Measurements from ENCODE around the gene AGMAT. TPM values are rescaled to one million over a fixed set of nuclear protein-coding genes. Genes with fewer than 3 reads are reported as not detected.

The AGMAT gene
- total RNA-seq, 1 donor from 2014 or later, result 0.82 TPM

DNA sequence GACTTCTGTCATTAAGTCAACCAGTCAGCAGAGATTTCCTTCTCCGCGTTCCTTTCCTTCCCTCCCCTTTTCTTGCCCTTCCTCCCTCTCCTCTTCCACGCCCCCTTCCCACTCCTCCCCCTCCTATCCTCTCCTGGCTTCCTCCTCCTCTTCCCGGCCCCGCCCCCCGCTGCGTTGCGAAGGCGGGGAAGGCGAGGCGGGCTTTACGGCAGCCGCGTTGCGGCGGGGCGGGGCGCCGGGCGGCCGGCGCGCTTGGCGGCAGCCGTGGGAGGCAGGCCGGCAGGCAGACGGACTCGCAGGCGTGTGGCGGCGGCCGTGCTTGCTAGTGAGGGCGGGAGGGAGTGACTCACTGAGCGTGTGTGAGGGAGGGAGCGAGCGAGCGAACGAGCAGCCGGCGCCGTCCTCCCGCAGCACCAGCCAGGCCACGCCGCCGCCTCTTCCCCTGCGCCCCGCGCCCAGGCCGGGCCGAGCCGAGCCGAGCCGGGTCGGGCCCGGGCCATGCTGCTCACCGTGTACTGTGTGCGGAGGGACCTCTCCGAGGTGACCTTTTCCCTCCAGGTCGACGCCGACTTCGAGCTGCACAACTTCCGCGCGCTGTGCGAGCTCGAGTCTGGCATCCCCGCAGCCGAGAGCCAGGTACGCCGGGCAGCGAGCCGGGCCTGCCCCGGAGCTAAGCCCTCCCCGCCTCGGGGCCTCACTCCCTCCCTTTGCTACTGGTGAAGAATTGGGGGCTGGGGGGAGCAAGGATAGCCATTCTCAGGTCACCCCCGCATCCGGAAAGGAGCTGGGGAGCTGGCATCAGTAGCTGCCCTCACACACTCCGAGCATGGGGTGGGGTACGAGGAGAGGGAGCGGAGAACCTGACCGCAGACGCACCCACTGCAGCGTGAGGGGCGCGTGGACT is 32.6 kb upstream of the AGMAT start, which contains the start of gene DDI2:
TSS of gene DDI2 (plus strand) at position 286 of the 904 bp plus-strand sequence. CDS start at position 499, 213 bp downstream.
- H3K4me1 Mint-ChIP-seq (ENCODE audit: low read depth), result peaks cover 47% of the 10 kb centered on the region
- TF ChIP-seq CTCF (IDR thresholded peaks at IDR 0.05), result no peak
- DNase-seq (ENCODE audit: low spot score), result peak; percentile 98
- H3K27me3 Mint-ChIP-seq (ENCODE audit: low read depth), result no peaks in the 10 kb centered on the region
- H3K27ac Mint-ChIP-seq (ENCODE audit: unreplicated experiment), result peak within 1 kb of the TSS; percentile 94
- peak within 1 kb of the TSS; percentile 83 for H3K4me3 Mint-ChIP-seq (ENCODE audit: unreplicated experiment)
- no peaks in the 10 kb centered on the region for H3K9me3 Mint-ChIP-seq (ENCODE audit: low read depth)
- no peaks in the 10 kb centered on the region for H3K36me3 Mint-ChIP-seq (ENCODE audit: low read depth)

GRCh38 chr1:15616373-15617172 is 31.7 kb upstream of the AGMAT start:
- DNase-seq (ENCODE audit: low spot score), result no peak
- no peaks in the 10 kb centered on the region for H3K36me3 Mint-ChIP-seq (ENCODE audit: low read depth)
- peak overlapping the region; percentile 83 for H3K4me3 Mint-ChIP-seq (ENCODE audit: unreplicated experiment)
- no peak for TF ChIP-seq CTCF (IDR thresholded peaks at IDR 0.05)
- H3K9me3 Mint-ChIP-seq (ENCODE audit: low read depth), result no peaks in the 10 kb centered on the region
- peaks cover 41% of the 10 kb centered on the region for H3K4me1 Mint-ChIP-seq (ENCODE audit: low read depth)
- no peaks in the 10 kb centered on the region for H3K27me3 Mint-ChIP-seq (ENCODE audit: low read depth)
- peak overlapping the region; percentile 94 for H3K27ac Mint-ChIP-seq (ENCODE audit: unreplicated experiment)

- H3K27ac Mint-ChIP-seq (ENCODE audit: unreplicated experiment), result no peak overlapping the region
- H3K27me3 Mint-ChIP-seq (ENCODE audit: low read depth), result no peaks in the 10 kb centered on the region
- H3K36me3 Mint-ChIP-seq (ENCODE audit: low read depth), result no peaks in the 10 kb centered on the region
- TF ChIP-seq CTCF (IDR thresholded peaks at IDR 0.05), result no peak
- peaks cover 2% of the 10 kb centered on the region for H3K9me3 Mint-ChIP-seq (ENCODE audit: low read depth)
- no peaks in the 10 kb centered on the region for H3K4me1 Mint-ChIP-seq (ENCODE audit: low read depth)
- no peak overlapping the region for H3K4me3 Mint-ChIP-seq (ENCODE audit: unreplicated experiment)
- no peak for DNase-seq (ENCODE audit: low spot score)
Observed at GRCh38 chr1:15610167-15610566, 25.3 kb upstream of the AGMAT start.

GRCh38 chr1:15609631-15610030 is 24.8 kb upstream of the AGMAT start:
- Mint-ChIP-seq H3K27me3 (ENCODE audit: low read depth) (no peaks in the 10 kb centered on the region), H3K9me3 (ENCODE audit: low read depth) (peaks cover 2% of the 10 kb centered on the region), H3K4me1 (ENCODE audit: low read depth) (no peaks in the 10 kb centered on the region), H3K36me3 (ENCODE audit: low read depth) (no peaks in the 10 kb centered on the region), H3K27ac (ENCODE audit: unreplicated experiment) (no peak overlapping the region), H3K4me3 (ENCODE audit: unreplicated experiment) (no peak overlapping the region)
- TF ChIP-seq CTCF (IDR thresholded peaks at IDR 0.05), result no peak
- DNase-seq (ENCODE audit: low spot score), result no peak
